Measurements from ENCODE around the gene HPS1.

Gene HPS1

GRCh38 chr10:98446661-98447221 lies at the start of gene HPS1:
TSS of gene HPS1 (minus strand) at chr10:98446935. CDS start at chr10:98443240, 3,695 bp downstream.
- peak; percentile 34 for DNase-seq

GRCh38 chr10:98492763-98493162 lies 46.0 kb upstream of the HPS1 start:
- no peak for DNase-seq

GRCh38 chr10:98489561-98490481 lies 43.1 kb upstream of the HPS1 start:
- no peak for DNase-seq

- peak; percentile 16 for DNase-seq
These were observed 42.1 kb upstream of the HPS1 start for GRCh38 chr10:98488669-98489430.

- no peak for DNase-seq
These were observed 40.9 kb upstream of the HPS1 start for GRCh38 chr10:98487649-98488048.

- no peak for DNase-seq
These were observed 39.7 kb upstream of the HPS1 start for GRCh38 chr10:98486421-98486820.

GRCh38 chr10:98485959-98486358 lies 39.2 kb upstream of the HPS1 start:
- DNase-seq: no peak

- no peak for DNase-seq
These were observed 36.9 kb upstream of the HPS1 start for GRCh38 chr10:98483658-98484057.

- no peak for DNase-seq
These were observed 35.4 kb upstream of the HPS1 start for GRCh38 chr10:98482096-98482495.

- DNase-seq: no peak
These were observed 34.7 kb upstream of the HPS1 start for GRCh38 chr10:98481404-98481945.

- no peak for DNase-seq
These were observed 31.9 kb upstream of the HPS1 start for GRCh38 chr10:98478430-98479222.

GRCh38 chr10:98477861-98478260 lies 31.1 kb upstream of the HPS1 start:
- no peak for DNase-seq

- DNase-seq: no peak
These were observed 27.9 kb upstream of the HPS1 start for GRCh38 chr10:98474628-98475027.

GRCh38 chr10:98472196-98472595 lies 25.5 kb upstream of the HPS1 start:
- DNase-seq: no peak

GRCh38 chr10:98470850-98471249 lies 24.1 kb upstream of the HPS1 start:
- no peak for DNase-seq

GRCh38 chr10:98469001-98469931 lies 22.5 kb upstream of the HPS1 start:
- DNase-seq: no peak

- DNase-seq: peak; percentile 8
These were observed 21.0 kb upstream of the HPS1 start for GRCh38 chr10:98467506-98468318.

GRCh38 chr10:98466861-98467505 lies 20.2 kb upstream of the HPS1 start:
- DNase-seq: no peak

- DNase-seq: no peak
These were observed 19.1 kb upstream of the HPS1 start for GRCh38 chr10:98465866-98466265.
